H1 (cell line): ENCODE data around the gene CBFA2T2. TPM values are rescaled to one million over a fixed set of nuclear protein-coding genes. Genes with fewer than 3 reads are reported as not detected.

Experiments
- CTCF ChIA-PET: fragments of 300-600 bp; sonication (Branson Sonifier 250); formaldehyde crosslinking; loops from one replicate; lab custom pipeline; 2021; ENCODE audit not compliant: partially characterized antibody; lab: Charles Lee
- POLR2A ChIA-PET: fragments of 300-600 bp; sonication (Branson Sonifier 250); formaldehyde crosslinking; loops from one replicate; lab custom pipeline; 2021; ENCODE audit warnings: inconsistent platforms; ENCODE audit not compliant: partially characterized antibody; lab: Charles Lee
- DNase-seq, 2 experiments: peaks; one replicate each; pipeline versions ENCODE4 v3.0.0 to v3.0.0-alpha.2; 2010 to 2022; ENCODE audit warnings: low spot score in 2 of 2, low read depth in 1 of 2, mixed read lengths in 1 of 2
- FAIRE-seq: peaks from 2 replicates; lab custom pipeline; 2011; peaks lifted over from hg19 to GRCh38; lab: Jason Lieb, UNC
- H2AFZ ChIP-seq: 2 replicates; pipeline ENCODE4 v1.8.1; 2012; ENCODE audit warnings: low read length, inconsistent platforms
- H2AK5ac ChIP-seq: 2 replicates; pipeline ENCODE4 v1.6.1; 2013; ENCODE audit warnings: low read depth, low read length
- H2BK120ac ChIP-seq: replicated peaks from 2 replicates; pipeline ENCODE3; 2013; ENCODE audit warnings: low read depth, low read length, inconsistent platforms
- H2BK12ac ChIP-seq: 2 replicates; pipeline ENCODE4 v1.6.1; 2013; ENCODE audit warnings: low read depth, low read length
- H2BK15ac ChIP-seq: 2 replicates; pipeline ENCODE4 v1.6.1; 2013; ENCODE audit warnings: low read length
- H2BK20ac ChIP-seq: 2 replicates; pipeline ENCODE4 v1.6.1; 2013; ENCODE audit warnings: low read length
- H2BK5ac ChIP-seq: 2 replicates; pipeline ENCODE4 v1.6.1; 2013; ENCODE audit warnings: low read depth, low read length
- H3K14ac ChIP-seq: 2 replicates; pipeline ENCODE4 v1.6.1; 2013; ENCODE audit warnings: inconsistent platforms; ENCODE audit not compliant: insufficient read length
- H3K18ac ChIP-seq: 2 replicates; pipeline ENCODE4 v1.6.1; 2013; ENCODE audit warnings: low read length; ENCODE audit errors: extremely low read depth
- H3K23ac ChIP-seq: 2 replicates; pipeline ENCODE4 v1.6.1; 2013; ENCODE audit warnings: inconsistent platforms; ENCODE audit not compliant: insufficient read length
- H3K23me2 ChIP-seq: 2 replicates; pipeline ENCODE4 v1.6.1; 2013; ENCODE audit warnings: low read depth, low read length
- H3K27ac ChIP-seq: 2 replicates; pipeline ENCODE4 v1.6.1; 2011; ENCODE audit warnings: low read depth, low read length, inconsistent platforms
- H3K27me3 ChIP-seq, 4 experiments: replicated peaks in 1 of 4; 1 replicate in 1 of 4; 2 replicates in 3 of 4; pipeline versions ENCODE4 v1.6.1 to v1.8.1; 2011 to 2013; ENCODE audit warnings: low read length in 3 of 4, mild to moderate bottlenecking in 3 of 4, inconsistent platforms in 2 of 4, mixed read lengths in 2 of 4, moderate library complexity in 1 of 4; ENCODE audit not compliant: control insufficient read depth in 3 of 4, insufficient read depth in 3 of 4; ENCODE audit errors: extremely low read depth in 1 of 4
- H3K36me3 ChIP-seq, 4 experiments: 2 replicates each; pipeline versions ENCODE4 v1.6.1 to v1.8.1; 2011 to 2013; ENCODE audit warnings: mild to moderate bottlenecking in 4 of 4, low read length in 3 of 4, moderate library complexity in 2 of 4, control low read depth in 1 of 4, inconsistent platforms in 1 of 4; ENCODE audit not compliant: insufficient read depth in 4 of 4, control insufficient read depth in 2 of 4
- H3K4ac ChIP-seq: replicated peaks from 2 replicates; pipeline ENCODE3; 2013; ENCODE audit warnings: low read length, low read depth, mixed read lengths, inconsistent platforms; ENCODE audit not compliant: insufficient read length
- H3K4me1 ChIP-seq, 4 experiments: replicated peaks in 1 of 4; 1 replicate in 1 of 4; 2 replicates in 3 of 4; pipeline versions ENCODE4 v1.6.1 to v1.8.1; 2011 to 2013; ENCODE audit warnings: low read length in 3 of 4, inconsistent platforms in 2 of 4, mixed read lengths in 1 of 4; ENCODE audit not compliant: insufficient read depth in 4 of 4, control insufficient read depth in 3 of 4
- H3K4me2 ChIP-seq, 2 experiments: 2 replicates each; pipeline versions ENCODE4 v1.6.1 to v1.8.1; 2011 to 2013; ENCODE audit warnings: low read depth in 2 of 2, low read length in 2 of 2, control low read depth in 1 of 2, inconsistent platforms in 1 of 2, mild to moderate bottlenecking in 1 of 2; ENCODE audit not compliant: insufficient read depth in 1 of 2
- H3K4me3 ChIP-seq, 4 experiments: fragments of 200-600, 300-600 bp in 1 of 4; sonication (generic), shearing (Covaris generic), sonication (Bioruptor Twin) in 1 of 4; 2 replicates each; pipeline versions ENCODE4 v1.5.1 to v1.8.1; 2011 to 2016; ENCODE audit warnings: low read length in 4 of 4, low read depth in 3 of 4, control low read depth in 2 of 4, inconsistent platforms in 2 of 4, mild to moderate bottlenecking in 2 of 4, mixed read lengths in 1 of 4, moderate library complexity in 1 of 4; ENCODE audit not compliant: insufficient read depth in 2 of 4; ENCODE audit errors: extremely low read depth in 1 of 4
- H3K56ac ChIP-seq: replicated peaks from 2 replicates; pipeline ENCODE3; 2013; ENCODE audit warnings: low read depth, mild to moderate bottlenecking, mixed read lengths, low read length, inconsistent platforms; ENCODE audit not compliant: insufficient read length
- H3K79me1 ChIP-seq: 2 replicates; pipeline ENCODE4 v1.6.1; 2013; ENCODE audit warnings: low read depth, low read length, control low read depth
- H3K79me2 ChIP-seq, 2 experiments: 2 replicates each; pipeline versions ENCODE4 v1.6.1 to v1.8.1; 2012 to 2013; ENCODE audit warnings: low read length in 2 of 2, mild to moderate bottlenecking in 2 of 2, inconsistent platforms in 1 of 2; ENCODE audit not compliant: insufficient read depth in 2 of 2, control insufficient read depth in 1 of 2
- H3K9ac ChIP-seq, 4 experiments: replicated peaks in 1 of 4; 1 replicate in 1 of 4; 2 replicates in 3 of 4; pipeline versions ENCODE4 v1.6.1 to v1.8.1; 2011 to 2013; ENCODE audit warnings: low read depth in 3 of 4, low read length in 3 of 4, control low read depth in 2 of 4, mild to moderate bottlenecking in 2 of 4, moderate library complexity in 2 of 4, inconsistent platforms in 1 of 4; ENCODE audit errors: extremely low read depth in 1 of 4
- H3K9me3 ChIP-seq, 2 experiments: 2 replicates each; pipeline versions ENCODE4 v1.6.1 to v1.8.1; 2012 to 2013; ENCODE audit warnings: mild to moderate bottlenecking in 2 of 2, moderate library complexity in 2 of 2, control low read depth in 1 of 2, inconsistent platforms in 1 of 2, low read depth in 1 of 2, low read length in 1 of 2, mixed read lengths in 1 of 2; ENCODE audit not compliant: insufficient read depth in 2 of 2
- H4K20me1 ChIP-seq, 2 experiments: replicated peaks in 1 of 2; 2 replicates each; pipeline versions ENCODE3 to v1.8.1; 2011 to 2013; ENCODE audit warnings: inconsistent platforms in 2 of 2, low read length in 2 of 2, mild to moderate bottlenecking in 1 of 2; ENCODE audit not compliant: insufficient read depth in 2 of 2, control insufficient read depth in 1 of 2
- H4K5ac ChIP-seq: 2 replicates; pipeline ENCODE4 v1.6.1; 2013; ENCODE audit warnings: low read length, low read depth, mixed read lengths, inconsistent platforms; ENCODE audit not compliant: insufficient read length
- H4K8ac ChIP-seq: 2 replicates; pipeline ENCODE4 v1.8.0; 2013; ENCODE audit warnings: mild to moderate bottlenecking, moderate library complexity, low read length, inconsistent platforms; ENCODE audit not compliant: insufficient read depth; ENCODE audit errors: extremely low read depth
- H4K91ac ChIP-seq: replicated peaks from 2 replicates; pipeline ENCODE3; 2013; ENCODE audit warnings: low read length, mixed read lengths, inconsistent platforms; ENCODE audit not compliant: insufficient read length
- CHD2 ChIP-seq: IDR thresholded peaks from 2 replicates; pipeline ENCODE4 v1.6.1; 2012; ENCODE audit warnings: low read length, improper control_type of control experiment
- EZH2 ChIP-seq: fragments of 200-600 bp; sonication (generic); IDR thresholded peaks from 2 replicates; pipeline ENCODE4 v1.7.1; 2012; ENCODE audit warnings: low read depth, mild to moderate bottlenecking, moderate library complexity, low read length, inconsistent platforms; ENCODE audit not compliant: severe bottlenecking
- FOSL1 ChIP-seq: IDR thresholded peaks from 2 replicates; pipeline ENCODE4 v1.6.1; 2011; ENCODE audit warnings: mild to moderate bottlenecking, low read depth, low read length, moderate library complexity; ENCODE audit not compliant: insufficient read depth
- HDAC2 ChIP-seq, 2 experiments: fragments of 300-600 bp in 1 of 2; sonication (generic) in 1 of 2; IDR thresholded peaks; 2 replicates each; pipeline ENCODE4 v1.6.1; 2011 to 2012; ENCODE audit warnings: low read depth in 2 of 2, low read length in 2 of 2, mild to moderate bottlenecking in 2 of 2, moderate library complexity in 2 of 2, borderline replicate concordance in 1 of 2, inconsistent platforms in 1 of 2
- KDM5A ChIP-seq: fragments of 200-600 bp; IDR thresholded peaks from 2 replicates; pipeline ENCODE4 v1.7.1; 2012; ENCODE audit warnings: mild to moderate bottlenecking, low read length, inconsistent platforms, mixed read lengths
- NANOG ChIP-seq: IDR thresholded peaks from 2 replicates; pipeline ENCODE4 v1.6.1; 2011; ENCODE audit warnings: low read length, low read depth, mild to moderate bottlenecking, inconsistent platforms; ENCODE audit not compliant: insufficient read depth, poor library complexity, severe bottlenecking
- NRF1 ChIP-seq: IDR thresholded peaks from 2 replicates; pipeline ENCODE4 v1.6.1; 2011; ENCODE audit warnings: mild to moderate bottlenecking, low read depth, low read length, improper control_type of control experiment
- RAD21 ChIP-seq, 2 experiments: IDR thresholded peaks in 1 of 2; conservative IDR thresholded peaks in 1 of 2; 2 replicates each; pipeline ENCODE4 v1.6.1; 2011; ENCODE audit warnings: low read depth in 2 of 2, low read length in 2 of 2, improper control_type of control experiment in 1 of 2, inconsistent platforms in 1 of 2, mild to moderate bottlenecking in 1 of 2, moderate library complexity in 1 of 2
- SP2 ChIP-seq: IDR thresholded peaks from 2 replicates; pipeline ENCODE4 v1.6.1; 2012; ENCODE audit warnings: mild to moderate bottlenecking, low read length, inconsistent platforms
- TBP ChIP-seq: IDR thresholded peaks from 2 replicates; pipeline ENCODE4 v1.6.1; 2011; ENCODE audit warnings: low read depth, low read length, improper control_type of control experiment
- ZNF274 ChIP-seq: IDR thresholded peaks from 2 replicates; pipeline ENCODE4 v1.7.0; 2012; ENCODE audit warnings: low read length, borderline replicate concordance; ENCODE audit errors: extremely low read depth
- WGBS, 2 experiments: shearing (Covaris generic) in 1 of 2; methylation state at CpG; one replicate each; pipeline versions ENCODE4 v1.1.6 to v1.1.7; 2013 to 2015; ENCODE audit warnings: low lambda C conversion rate in 2 of 2, mixed read lengths in 2 of 2, inconsistent platforms in 1 of 2, low coverage in 1 of 2, missing lambda C conversion rate in 1 of 2; ENCODE audit not compliant: insufficient replicate concordance in 2 of 2, insufficient coverage in 1 of 2, insufficient read length in 1 of 2; ENCODE audit errors: extremely low coverage in 1 of 2, missing lambda C conversion rate in 1 of 2; 5-methylcytosine and 5-hydroxymethylcytosine counted together
- polyA plus RNA-seq, 7 experiments: library from polyadenylated mRNA; depleted of rRNA in 3 of 7; stranded (reverse) in 5 of 7; unstranded in 2 of 7; fragments of >200 nt in 5 of 7; fragments of 200-250 nt in 2 of 7; gene quantifications; 1 replicate in 5 of 7; 2 replicates in 1 of 7; 4 replicates in 1 of 7; pipeline versions ENCODE4 v1.2.1 to v1.2.3, GENCODE V29; 2011 to 2013; ENCODE audit warnings: missing spikeins in 2 of 7, mixed read lengths in 2 of 7
- total RNA-seq: library from RNA; stranded (reverse); fragmentation: NEBNext Ultra II Directional; extraction: Animal tissue kit (Norgen Biotek cat#: 25700); gene quantifications from 2 replicates; pipeline ENCODE4 v1.2.1, GENCODE V29; 2021
- TF ChIP-seq, protein P1 (sequence below): IDR thresholded peaks from 2 replicates; pipeline ENCODE4 v1.6.1; 2012; ENCODE audit warnings: low read length, inconsistent platforms

Gene CBFA2T2
- total and polyA plus RNA-seq, 2 of the 8 experiments (the other 6 are each of a cell fraction or from before 2014, with no cell fraction given), result 11.6 to 12.9 TPM

DNA sequence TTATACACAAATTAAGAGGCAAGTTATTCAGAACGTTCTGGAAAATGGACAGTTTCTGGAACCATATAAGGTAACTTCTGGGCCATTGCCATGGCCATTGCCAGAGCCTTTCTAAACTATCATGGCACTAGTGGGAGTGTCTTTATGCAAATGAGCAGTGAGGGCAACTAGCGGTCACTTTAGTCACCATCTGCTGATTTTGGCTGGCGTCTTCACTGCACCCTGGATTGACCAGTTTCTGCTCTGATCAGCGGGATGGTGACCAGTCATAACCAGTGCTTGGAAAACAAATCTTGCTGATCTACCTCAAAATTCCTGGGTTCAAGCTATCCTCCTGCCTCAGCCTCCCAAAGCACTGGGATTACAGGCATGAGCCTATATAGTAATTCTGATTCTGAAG lies 39.0 kb upstream of the CBFA2T2 start:
- H3K14ac ChIP-seq, result no peak overlapping the region
- no peak overlapping the region for H3K9ac ChIP-seq
- FAIRE-seq, result no peak
- H3K27ac ChIP-seq, result no peak overlapping the region
- no peak overlapping the region for H2AFZ ChIP-seq
- H3K56ac ChIP-seq, result no peak overlapping the region
- H4K8ac ChIP-seq, result no peak overlapping the region
- H2AK5ac ChIP-seq, result no peak overlapping the region
- H4K5ac ChIP-seq, result no peak overlapping the region
- H3K4ac ChIP-seq, result no peak overlapping the region
- H4K20me1 ChIP-seq, result no peaks in the 10 kb centered on the region
- POLR2A ChIA-PET, result no interaction called here
- H3K36me3 ChIP-seq, result no peaks in the 10 kb centered on the region
- 86% methylated on average over 4 of the region's 4 CpGs; no CpG with 5 or more reads in 1 of the 2 experiments for WGBS, 2 experiments
- H3K27me3 ChIP-seq, result no peaks in the 10 kb centered on the region
- H2BK5ac ChIP-seq, result no peak overlapping the region
- H3K79me2 ChIP-seq, result no peaks in the 10 kb centered on the region
- CTCF ChIA-PET, result interaction anchor here (1.2 to 1.5 kb wide), 2 partner anchors 12 to 203 kb away, joined by 3 to 4 read pairs; no protein-coding TSS in a partner anchor
- H3K23ac ChIP-seq, result no peak overlapping the region
- no peaks in the 10 kb centered on the region for H3K79me1 ChIP-seq
- no peak overlapping the region for H2BK15ac ChIP-seq
- H2BK12ac ChIP-seq, result no peak overlapping the region
- H3K4me3 ChIP-seq, result no peak overlapping the region
- H3K4me2 ChIP-seq, result no peak overlapping the region
- DNase-seq, result no peak
- no peak overlapping the region for H3K18ac ChIP-seq
- H3K9me3 ChIP-seq, result no peaks in the 10 kb centered on the region; a peak in 1 of 4 replicates
- no peak overlapping the region for H4K91ac ChIP-seq
- H2BK20ac ChIP-seq, result no peak overlapping the region
- H3K4me1 ChIP-seq, result no peaks in the 10 kb centered on the region
- H3K23me2 ChIP-seq, result no peaks in the 10 kb centered on the region
- no peak overlapping the region for H2BK120ac ChIP-seq
- TF ChIP-seq SP2 (no peak), EZH2 (no peak), ZNF274 (no peak), KDM5A (no peak), FOSL1 (no peak), NRF1 (no peak), HDAC2 (IDR thresholded peaks at IDR 0.05; ENCODE audit: borderline replicate concordance in 1 of 2, low read depth in 2 of 2, low read length in 2 of 2) (no peak), RAD21 (IDR thresholded peaks at IDR 0.05 in 1 of 2, conservative IDR thresholded peaks at IDR 0.05 in 1 of 2; ENCODE audit: low read depth in 2 of 2, low read length in 2 of 2) (no peak), NANOG (no peak), TBP (no peak), CHD2 (no peak)
- TF ChIP-seq, protein P1, sequence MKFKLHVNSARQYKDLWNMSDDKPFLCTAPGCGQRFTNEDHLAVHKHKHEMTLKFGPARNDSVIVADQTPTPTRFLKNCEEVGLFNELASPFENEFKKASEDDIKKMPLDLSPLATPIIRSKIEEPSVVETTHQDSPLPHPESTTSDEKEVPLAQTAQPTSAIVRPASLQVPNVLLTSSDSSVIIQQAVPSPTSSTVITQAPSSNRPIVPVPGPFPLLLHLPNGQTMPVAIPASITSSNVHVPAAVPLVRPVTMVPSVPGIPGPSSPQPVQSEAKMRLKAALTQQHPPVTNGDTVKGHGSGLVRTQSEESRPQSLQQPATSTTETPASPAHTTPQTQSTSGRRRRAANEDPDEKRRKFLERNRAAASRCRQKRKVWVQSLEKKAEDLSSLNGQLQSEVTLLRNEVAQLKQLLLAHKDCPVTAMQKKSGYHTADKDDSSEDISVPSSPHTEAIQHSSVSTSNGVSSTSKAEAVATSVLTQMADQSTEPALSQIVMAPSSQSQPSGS, result no peak
